DLD1 (cell line): ENCODE results near the gene RAP1GAP.
"Not testable (repeated sequence)": the region's sequence is repeated elsewhere in the genome, so short reads cannot be mapped to it uniquely, and the experiment has no call there.

Source experiments
- in situ Hi-C: cut with HindIII; loops from 2 replicates; pipeline ENCODE4 v1.10.0; 2017; ENCODE audit warnings: low sequenced_read_pairs

Gene RAP1GAP

GRCh38 chr1:21647431-21648351, 21.5 kb downstream of the RAP1GAP start:
- in situ Hi-C loops = no loop called here

GRCh38 chr1:21645550-21645949, 23.6 kb downstream of the RAP1GAP start:
- in situ Hi-C loops = no loop called here

- in situ Hi-C loops = no loop called here
Observed at GRCh38 chr1:21644906-21645305, 24.3 kb downstream of the RAP1GAP start.

GRCh38 chr1:21644348-21644747, 24.8 kb downstream of the RAP1GAP start:
- in situ Hi-C loops = no loop called here

- in situ Hi-C loops = no loop called here
Observed at GRCh38 chr1:21643624-21644023, 25.5 kb downstream of the RAP1GAP start.

- in situ Hi-C loops = no loop called here
Observed at GRCh38 chr1:21641967-21642739, 27.0 kb downstream of the RAP1GAP start.

GRCh38 chr1:21641537-21641936, 27.6 kb downstream of the RAP1GAP start:
- in situ Hi-C loops = no loop called here

- in situ Hi-C loops = no loop called here
Observed at GRCh38 chr1:21641076-21641475, 28.1 kb downstream of the RAP1GAP start.

- in situ Hi-C loops = no loop called here
Observed at GRCh38 chr1:21640653-21641052, 28.5 kb downstream of the RAP1GAP start.

- in situ Hi-C loops = no loop called here
Observed at GRCh38 chr1:21639594-21640041, 29.5 kb downstream of the RAP1GAP start.

- in situ Hi-C loops = no loop called here
Observed at GRCh38 chr1:21638531-21639341, 30.4 kb downstream of the RAP1GAP start.

- in situ Hi-C loops = no loop called here
Observed at GRCh38 chr1:21637514-21637913, 31.6 kb downstream of the RAP1GAP start.

- in situ Hi-C loops = no loop called here
Observed at GRCh38 chr1:21636029-21636428, 33.1 kb downstream of the RAP1GAP start.

- in situ Hi-C loops = no loop called here
Observed at GRCh38 chr1:21634806-21635535, 34.2 kb downstream of the RAP1GAP start.

GRCh38 chr1:21633992-21634805, 35.0 kb downstream of the RAP1GAP start:
- in situ Hi-C loops = no loop called here

- in situ Hi-C loops = no loop called here
Observed at GRCh38 chr1:21633141-21633755, 35.9 kb downstream of the RAP1GAP start.

- in situ Hi-C loops = no loop called here
Observed at GRCh38 chr1:21631944-21632887, 36.9 kb downstream of the RAP1GAP start.

- in situ Hi-C loops = not testable (repeated sequence)
Observed at GRCh38 chr1:21631590-21631943, 37.6 kb downstream of the RAP1GAP start.
